Erythroblast (primary cell): ENCODE results near the gene OR5H15.

Experiments used
- GATA1 ChIP-seq: IDR thresholded peaks from 2 replicates; pipeline ENCODE4 v1.6.1; 2011; ENCODE audit warnings: low read depth, mild to moderate bottlenecking, control low read depth, low read length, moderate library complexity
- POLR2A ChIP-seq: IDR thresholded peaks from 2 replicates; pipeline ENCODE4 v1.6.1; 2011; ENCODE audit warnings: mild to moderate bottlenecking, low read length

- TF ChIP-seq POLR2A (no peak), GATA1 (no peak)
Measured at GRCh38 chr3:98166396-98166795, at the start of gene OR5H15.
